DMS 273 treated with DMSO at 0.1 percent for 48 hours (cell line): ENCODE data around the gene MED13.
"Not testable (repeated sequence)": the region's sequence is repeated elsewhere in the genome, so short reads cannot be mapped to it uniquely, and the experiment has no call there.

ENCODE experiments used
- DNase-seq: peaks from one replicate; lab custom pipeline; 2025; lab: John Stamatoyannopoulos, UW

MED13 gene

GRCh38 chr17:62052765-62053338 is 12.2 kb downstream of the MED13 start:
- no peak for DNase-seq

GRCh38 chr17:62051053-62051452 is 14.0 kb downstream of the MED13 start:
- DNase-seq: no peak

- DNase-seq: no peak
Measured at GRCh38 chr17:62049299-62049698, 15.8 kb downstream of the MED13 start.

GRCh38 chr17:62048262-62048661 is 16.8 kb downstream of the MED13 start:
- no peak for DNase-seq

GRCh38 chr17:62045517-62045916 is 19.6 kb downstream of the MED13 start:
- no peak for DNase-seq

- no peak for DNase-seq
Measured at GRCh38 chr17:62045109-62045508, 20.0 kb downstream of the MED13 start.

- no peak for DNase-seq
Measured at GRCh38 chr17:62043602-62044001, 21.5 kb downstream of the MED13 start.

GRCh38 chr17:62043140-62043539 is 21.9 kb downstream of the MED13 start:
- no peak for DNase-seq

GRCh38 chr17:62038248-62038647 is 26.8 kb downstream of the MED13 start:
- DNase-seq: no peak

GRCh38 chr17:62033317-62033716 is 31.8 kb downstream of the MED13 start:
- DNase-seq: no peak

- DNase-seq: no peak
Measured at GRCh38 chr17:62032480-62032879, 32.6 kb downstream of the MED13 start.

GRCh38 chr17:62030264-62030663 is 34.8 kb downstream of the MED13 start:
- no peak for DNase-seq

- no peak for DNase-seq
Measured at GRCh38 chr17:62024866-62025265, 40.2 kb downstream of the MED13 start.

GRCh38 chr17:62017912-62018311 is 47.2 kb downstream of the MED13 start:
- no peak for DNase-seq

- DNase-seq: no peak
Measured at GRCh38 chr17:62017496-62017895, 47.6 kb downstream of the MED13 start.

GRCh38 chr17:62014526-62014925 is 50.6 kb downstream of the MED13 start:
- DNase-seq: no peak

GRCh38 chr17:62009220-62009619 is 55.9 kb downstream of the MED13 start:
- no peak for DNase-seq

GRCh38 chr17:62008294-62008693 is 56.8 kb downstream of the MED13 start:
- no peak for DNase-seq

GRCh38 chr17:62004388-62004787 is 60.7 kb downstream of the MED13 start:
- DNase-seq: no peak

- not testable (repeated sequence) for DNase-seq
Measured at GRCh38 chr17:62003141-62003540, 61.9 kb downstream of the MED13 start.

- no peak for DNase-seq
Measured at GRCh38 chr17:62001105-62001504, 64.0 kb downstream of the MED13 start.

GRCh38 chr17:62000186-62000585 is 64.9 kb downstream of the MED13 start:
- DNase-seq: no peak

GRCh38 chr17:61998534-61998933 is 66.5 kb downstream of the MED13 start:
- DNase-seq: not testable (repeated sequence)

- DNase-seq: no peak
Measured at GRCh38 chr17:61997664-61998063, 67.4 kb downstream of the MED13 start.
